ENCODE results near the gene DHX38. TPM values are rescaled to one million over a fixed set of nuclear protein-coding genes. Genes with fewer than 3 reads are reported as not detected.

Gene DHX38
- total and polyA plus RNA-seq, 7 experiments from 2014 or later: 21.6 to 113 (median 90.4) TPM

DNA sequence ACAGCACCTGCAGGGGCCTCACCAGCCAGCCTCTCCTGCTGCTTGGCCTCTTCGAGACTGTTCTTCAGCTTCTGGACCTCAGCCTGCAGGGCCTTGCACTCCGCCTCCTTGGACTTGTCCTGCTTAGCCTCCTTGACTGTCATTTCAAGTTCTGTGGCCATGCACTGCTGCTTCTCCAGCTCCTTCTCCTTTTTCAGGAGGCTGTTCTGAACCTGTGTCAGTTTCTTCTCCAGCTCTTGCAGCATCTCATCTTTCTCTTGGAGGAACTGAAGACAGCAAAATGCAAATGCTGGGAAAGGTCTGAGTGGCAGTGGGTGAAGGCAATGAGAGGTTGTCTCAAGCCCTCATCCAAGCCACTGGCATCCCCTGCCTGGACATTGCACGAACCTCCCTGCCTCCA, 39.1 kb downstream of the DHX38 start:
- Mint-ChIP-seq H3K36me3 (no peaks in the 10 kb centered on the region), H3K4me3 (no peak overlapping the region), H3K27ac (no peak overlapping the region), H3K4me1 (no peaks in the 10 kb centered on the region), H3K27me3 (peaks cover 0 to 12% (median 0%) of the 10 kb centered on the region in 5 donors), H3K9me3 (no peaks in the 10 kb centered on the region)
- POLR2A ChIA-PET: no interaction called here
- DNase-seq: no peak
- Histone ChIP-seq H3K4me1 (ENCODE audit: control insufficient read depth in 2 of 2, insufficient read depth in 2 of 2, low read length in 2 of 2) (no peaks in the 10 kb centered on the region), H3K27ac (ENCODE audit: low read depth, low read length) (no peak overlapping the region), H3K9me3 (ENCODE audit: control insufficient read depth in 2 of 3, low read length in 3 of 3) (no peaks in the 10 kb centered on the region), H3K36me3 (ENCODE audit: control insufficient read depth in 2 of 3, insufficient read depth in 3 of 3, low read length in 3 of 3) (no peaks in the 10 kb centered on the region), H3K27me3 (ENCODE audit: control insufficient read depth in 2 of 2, insufficient read depth in 2 of 2, low read length in 2 of 2) (no peaks in the 10 kb centered on the region), H3K4me3 (ENCODE audit: low read length) (no peak overlapping the region)
- intact Hi-C loops (cut with micrococcal nuclease): no loop called here
- ATAC-seq: no peak
- CTCF ChIA-PET: no interaction called here

DNA sequence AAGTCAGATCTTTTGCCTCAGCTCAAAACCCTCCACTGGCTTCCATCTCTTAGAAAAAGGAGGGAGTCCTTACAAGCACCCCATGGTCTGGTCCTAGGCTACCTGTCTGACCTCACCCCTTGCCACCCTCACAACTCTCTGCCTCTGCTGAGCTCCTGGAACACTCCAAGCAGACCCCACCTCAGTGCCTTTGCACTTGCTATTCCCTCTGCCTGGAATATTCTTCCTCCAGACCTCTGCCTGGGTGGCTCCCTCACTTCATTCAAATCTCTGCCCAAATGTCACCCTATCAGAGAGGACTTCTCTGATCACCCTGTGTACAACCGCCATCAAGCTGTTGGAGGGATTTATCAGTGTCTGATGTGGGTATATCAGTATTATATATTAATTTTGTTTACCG, 40.9 kb downstream of the DHX38 start:
- H3K36me3 ChIP-seq (ENCODE audit: control insufficient read depth in 2 of 3, insufficient read depth in 3 of 3, low read length in 3 of 3): no peaks in the 10 kb centered on the region
- ChIA-PET CTCF (no interaction called here), POLR2A (no interaction called here)
- H3K27me3 ChIP-seq (ENCODE audit: control insufficient read depth in 2 of 2, insufficient read depth in 2 of 2, low read length in 2 of 2): no peaks in the 10 kb centered on the region
- no peaks in the 10 kb centered on the region for H3K9me3 ChIP-seq (ENCODE audit: control insufficient read depth in 2 of 3, low read length in 3 of 3)
- no peaks in the 10 kb centered on the region for H3K9me3 Mint-ChIP-seq
- no peak overlapping the region for H3K27ac Mint-ChIP-seq
- DNase-seq (no peak), ATAC-seq (no peak)
- intact Hi-C loops (cut with micrococcal nuclease): no loop called here
- H3K4me3 ChIP-seq (ENCODE audit: low read length): no peak overlapping the region
- H3K4me1 Mint-ChIP-seq: no peaks in the 10 kb centered on the region
- no peaks in the 10 kb centered on the region for H3K36me3 Mint-ChIP-seq
- no peaks in the 10 kb centered on the region for H3K4me1 ChIP-seq (ENCODE audit: control insufficient read depth in 2 of 2, insufficient read depth in 2 of 2, low read length in 2 of 2)
- H3K4me3 Mint-ChIP-seq: no peak overlapping the region
- H3K27me3 Mint-ChIP-seq: peaks cover 0 to 12% (median 0%) of the 10 kb centered on the region in 5 donors
- H3K27ac ChIP-seq (ENCODE audit: low read depth, low read length): no peak overlapping the region

DNA sequence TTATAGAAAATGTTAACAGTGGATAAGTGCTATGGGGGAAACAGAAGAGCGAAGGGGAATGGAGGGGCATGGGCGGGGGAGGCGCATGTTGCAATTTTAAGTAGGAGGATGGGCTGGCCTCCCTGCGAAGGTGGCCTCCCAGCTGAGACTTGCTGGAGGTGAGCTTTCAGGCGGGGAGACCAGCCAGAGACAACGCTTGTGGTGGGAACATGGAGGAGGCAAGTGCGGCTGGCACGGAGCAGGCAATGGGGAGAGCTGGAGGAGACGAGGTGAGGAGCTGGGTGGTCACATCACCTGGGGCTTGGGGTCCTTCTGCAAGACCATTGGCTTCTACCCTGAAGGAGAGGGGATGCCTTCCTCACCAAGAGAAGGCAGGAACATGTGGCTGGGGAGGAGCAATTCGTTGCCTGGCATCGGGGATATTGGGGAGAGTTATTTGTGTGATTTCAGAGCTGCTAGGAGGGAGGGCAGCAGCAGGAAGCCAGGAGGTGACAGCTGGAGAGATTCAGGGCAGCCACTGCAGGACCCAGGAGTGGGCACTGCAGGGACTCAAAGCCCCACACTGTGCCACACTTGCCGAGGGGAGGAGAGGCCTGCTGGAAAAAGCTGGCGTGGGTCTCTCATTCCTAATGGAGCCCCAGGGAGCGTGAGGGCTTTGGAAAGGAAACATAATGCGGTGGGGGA, 43.9 kb downstream of the DHX38 start:
- H3K4me3 Mint-ChIP-seq: no peak overlapping the region
- no peaks in the 10 kb centered on the region for H3K36me3 Mint-ChIP-seq
- Histone ChIP-seq H3K4me1 (ENCODE audit: control insufficient read depth in 2 of 2, insufficient read depth in 2 of 2, low read length in 2 of 2) (no peaks in the 10 kb centered on the region), H3K9me3 (ENCODE audit: control insufficient read depth in 2 of 3, low read length in 3 of 3) (no peaks in the 10 kb centered on the region), H3K27me3 (ENCODE audit: control insufficient read depth in 2 of 2, insufficient read depth in 2 of 2, low read length in 2 of 2) (no peaks in the 10 kb centered on the region), H3K4me3 (ENCODE audit: low read length) (no peak overlapping the region), H3K27ac (ENCODE audit: low read depth, low read length) (no peak overlapping the region), H3K36me3 (ENCODE audit: control insufficient read depth in 2 of 3, insufficient read depth in 3 of 3, low read length in 3 of 3) (no peaks in the 10 kb centered on the region)
- no peaks in the 10 kb centered on the region for H3K4me1 Mint-ChIP-seq
- no peak overlapping the region for H3K27ac Mint-ChIP-seq
- ChIA-PET POLR2A (no interaction called here), CTCF (no interaction called here)
- ATAC-seq: no peak
- no peak for DNase-seq
- peaks cover 0 to 8% (median 5%) of the 10 kb centered on the region in 5 donors for H3K27me3 Mint-ChIP-seq
- H3K9me3 Mint-ChIP-seq: no peaks in the 10 kb centered on the region
- intact Hi-C loops (cut with micrococcal nuclease): no loop called here

DNA sequence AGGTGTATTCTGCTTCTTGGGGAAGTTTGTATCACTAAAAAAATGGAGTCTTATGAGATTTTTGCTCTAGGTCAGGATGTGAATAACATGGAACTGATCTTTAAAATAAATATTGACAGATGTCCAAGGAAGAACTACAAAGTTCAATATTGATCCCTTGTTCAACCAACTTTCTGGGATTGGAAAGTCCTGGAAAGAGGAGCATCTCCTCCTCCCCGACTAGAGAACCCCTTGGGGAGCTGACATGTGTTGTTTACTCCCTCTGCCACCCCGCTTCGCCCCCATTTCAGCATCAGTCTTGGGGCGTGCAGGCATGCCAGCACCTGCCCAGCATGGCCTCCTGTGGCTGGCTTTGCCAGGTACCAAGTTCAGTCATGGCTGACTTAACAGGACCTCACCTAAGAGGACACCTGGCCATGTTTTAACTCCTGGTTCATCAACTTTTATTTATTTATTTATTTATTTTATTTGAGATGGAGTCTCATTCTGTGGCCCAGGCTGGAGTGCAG, 44.5 kb downstream of the DHX38 start:
- CTCF ChIA-PET: no interaction called here
- H3K4me3 ChIP-seq (ENCODE audit: low read length): no peak overlapping the region
- no peaks in the 10 kb centered on the region for H3K36me3 ChIP-seq (ENCODE audit: control insufficient read depth in 2 of 3, insufficient read depth in 3 of 3, low read length in 3 of 3)
- ATAC-seq (no peak), DNase-seq (no peak)
- intact Hi-C loops (cut with micrococcal nuclease): no loop called here
- peaks cover 0 to 8% (median 7%) of the 10 kb centered on the region in 5 donors for H3K27me3 Mint-ChIP-seq
- H3K4me1 ChIP-seq (ENCODE audit: control insufficient read depth in 2 of 2, insufficient read depth in 2 of 2, low read length in 2 of 2): no peaks in the 10 kb centered on the region
- no peaks in the 10 kb centered on the region for H3K36me3 Mint-ChIP-seq
- no peaks in the 10 kb centered on the region for H3K9me3 ChIP-seq (ENCODE audit: control insufficient read depth in 2 of 3, low read length in 3 of 3)
- no peak overlapping the region for H3K27ac ChIP-seq (ENCODE audit: low read depth, low read length)
- no peaks in the 10 kb centered on the region for H3K4me1 Mint-ChIP-seq
- H3K9me3 Mint-ChIP-seq: no peaks in the 10 kb centered on the region
- H3K27ac Mint-ChIP-seq: no peak overlapping the region
- no peak overlapping the region for H3K4me3 Mint-ChIP-seq
- POLR2A ChIA-PET: no interaction called here
- no peaks in the 10 kb centered on the region for H3K27me3 ChIP-seq (ENCODE audit: control insufficient read depth in 2 of 2, insufficient read depth in 2 of 2, low read length in 2 of 2)

DNA sequence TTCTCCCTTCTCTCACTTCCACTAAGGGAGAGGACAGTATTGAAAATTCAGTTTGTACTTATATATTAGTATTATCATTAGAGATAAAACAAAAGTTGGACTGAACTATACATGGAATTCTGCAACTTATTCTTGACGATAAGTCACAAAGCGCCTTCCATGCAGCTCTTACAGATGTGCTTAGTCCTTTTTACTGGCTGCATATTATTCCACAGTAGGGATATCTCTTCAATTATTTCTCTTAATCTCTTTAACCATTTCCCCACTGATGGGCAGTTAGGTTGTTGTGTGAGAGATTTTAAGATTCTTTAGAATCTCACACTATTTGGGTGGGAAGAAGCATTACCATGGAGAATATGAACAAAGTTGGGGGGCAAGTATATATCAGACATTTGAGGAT, 46.3 kb downstream of the DHX38 start:
- intact Hi-C loops (cut with micrococcal nuclease): no loop called here
- H3K4me1 ChIP-seq (ENCODE audit: control insufficient read depth in 2 of 2, insufficient read depth in 2 of 2, low read length in 2 of 2): no peaks in the 10 kb centered on the region

DNA sequence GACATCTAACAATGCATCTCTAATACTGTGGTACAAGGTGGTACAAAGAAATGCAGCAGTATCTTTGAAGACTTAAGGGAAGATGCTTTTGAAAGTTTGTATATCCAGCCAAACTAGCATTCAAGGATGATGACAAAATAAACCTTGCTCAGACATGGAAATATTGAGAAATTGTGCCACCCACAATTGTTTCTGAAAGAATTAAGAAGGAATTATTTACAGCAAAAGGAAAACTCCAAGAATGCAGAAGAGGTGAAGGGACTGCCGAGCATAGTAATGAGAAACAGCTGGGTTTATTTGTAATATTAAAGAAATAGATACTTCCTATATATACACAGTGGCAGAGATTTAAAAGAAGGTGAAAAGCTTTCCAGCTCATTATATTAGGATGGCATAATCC, 48.8 kb downstream of the DHX38 start:
- intact Hi-C loops (cut with micrococcal nuclease): no loop called here
- Histone ChIP-seq H3K4me3 (ENCODE audit: low read length) (no peak overlapping the region), H3K27ac (ENCODE audit: low read depth, low read length) (no peak overlapping the region), H3K36me3 (ENCODE audit: control insufficient read depth in 2 of 3, insufficient read depth in 3 of 3, low read length in 3 of 3) (no peaks in the 10 kb centered on the region), H3K4me1 (ENCODE audit: control insufficient read depth in 2 of 2, insufficient read depth in 2 of 2, low read length in 2 of 2) (no peaks in the 10 kb centered on the region), H3K9me3 (ENCODE audit: control insufficient read depth in 2 of 3, low read length in 3 of 3) (no peaks in the 10 kb centered on the region), H3K27me3 (ENCODE audit: control insufficient read depth in 2 of 2, insufficient read depth in 2 of 2, low read length in 2 of 2) (no peaks in the 10 kb centered on the region)
- no peak for ATAC-seq
- ChIA-PET POLR2A (no interaction called here), CTCF (no interaction called here)
- H3K36me3 Mint-ChIP-seq: no peaks in the 10 kb centered on the region
- H3K4me3 Mint-ChIP-seq: no peak overlapping the region
- H3K27ac Mint-ChIP-seq: no peak overlapping the region
- H3K9me3 Mint-ChIP-seq: peaks cover 0 to 7% (median 0%) of the 10 kb centered on the region in 11 donors
- H3K27me3 Mint-ChIP-seq: peaks cover 0 to 12% (median 5%) of the 10 kb centered on the region in 5 donors
- no peak for DNase-seq
- H3K4me1 Mint-ChIP-seq: no peaks in the 10 kb centered on the region

More for the DNA sequence above, 46.3 kb downstream of the DHX38 start:
- no peak overlapping the region for H3K4me3 ChIP-seq (ENCODE audit: low read length)
- Mint-ChIP-seq H3K36me3 (no peaks in the 10 kb centered on the region), H3K27ac (no peak overlapping the region), H3K27me3 (peaks cover 0 to 9% (median 8%) of the 10 kb centered on the region in 5 donors), H3K4me1 (no peaks in the 10 kb centered on the region), H3K4me3 (no peak overlapping the region), H3K9me3 (no peaks in the 10 kb centered on the region)
- H3K9me3 ChIP-seq (ENCODE audit: control insufficient read depth in 2 of 3, low read length in 3 of 3): no peaks in the 10 kb centered on the region
- no peak overlapping the region for H3K27ac ChIP-seq (ENCODE audit: low read depth, low read length)
- ChIA-PET POLR2A (no interaction called here), CTCF (no interaction called here)
- H3K27me3 ChIP-seq (ENCODE audit: control insufficient read depth in 2 of 2, insufficient read depth in 2 of 2, low read length in 2 of 2): no peaks in the 10 kb centered on the region
- ATAC-seq: no peak
- no peak for DNase-seq
- no peaks in the 10 kb centered on the region for H3K36me3 ChIP-seq (ENCODE audit: control insufficient read depth in 2 of 3, insufficient read depth in 3 of 3, low read length in 3 of 3)

DNA sequence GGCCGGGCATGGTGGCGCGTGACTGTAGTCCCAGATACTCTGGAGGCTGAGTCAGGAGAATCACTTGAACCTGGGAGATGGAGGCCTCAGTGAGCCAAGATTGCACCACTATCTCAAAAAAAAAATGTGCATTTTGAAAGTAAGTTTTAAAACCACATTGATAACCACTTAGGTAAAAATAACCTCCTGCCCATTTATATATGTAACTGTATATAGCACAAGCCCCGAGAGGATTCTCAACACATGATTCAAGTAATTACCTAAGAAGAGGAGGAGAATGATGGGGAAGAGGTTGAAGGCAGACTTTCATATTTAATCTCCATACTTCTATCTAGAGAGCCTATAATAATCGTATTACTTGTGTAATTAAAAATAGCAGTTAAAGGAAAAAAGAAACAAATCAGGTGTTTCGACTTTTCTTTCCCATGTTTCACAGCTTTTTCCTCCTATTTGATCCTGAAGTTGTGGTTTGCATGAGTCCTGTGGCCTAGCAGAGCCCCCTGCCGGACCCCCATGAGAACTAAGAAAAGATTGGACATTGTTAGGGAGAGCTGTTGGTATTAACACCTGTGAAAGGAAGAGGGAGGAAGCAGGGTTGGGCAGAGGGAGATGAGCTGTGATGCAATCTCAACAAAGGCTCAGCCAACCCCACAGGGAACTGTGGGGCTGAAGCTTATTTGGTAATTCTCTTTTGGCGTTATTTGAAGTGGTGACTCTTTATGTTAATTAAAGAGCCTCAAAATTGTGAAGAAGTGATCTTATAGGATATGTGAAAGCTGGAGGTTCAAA, 56.2 kb downstream of the DHX38 start:
- ATAC-seq: no peak
- intact Hi-C loops (cut with micrococcal nuclease): no loop called here

More for the DNA sequence above, 56.2 kb downstream of the DHX38 start:
- Mint-ChIP-seq H3K27ac (no peak overlapping the region), H3K36me3 (no peaks in the 10 kb centered on the region), H3K4me1 (no peaks in the 10 kb centered on the region), H3K4me3 (no peak overlapping the region), H3K27me3 (peaks cover 0 to 4% (median 0%) of the 10 kb centered on the region in 5 donors), H3K9me3 (peaks cover 0 to 10% (median 3%) of the 10 kb centered on the region in 11 donors)
- ChIA-PET POLR2A (no interaction called here), CTCF (no interaction called here)
- H3K36me3 ChIP-seq (ENCODE audit: control insufficient read depth in 2 of 3, insufficient read depth in 3 of 3, low read length in 3 of 3): no peaks in the 10 kb centered on the region
- H3K27ac ChIP-seq (ENCODE audit: low read depth, low read length): no peak overlapping the region
- no peaks in the 10 kb centered on the region for H3K27me3 ChIP-seq (ENCODE audit: control insufficient read depth in 2 of 2, insufficient read depth in 2 of 2, low read length in 2 of 2)
- H3K9me3 ChIP-seq (ENCODE audit: control insufficient read depth in 2 of 3, low read length in 3 of 3): no peaks in the 10 kb centered on the region
- H3K4me3 ChIP-seq (ENCODE audit: low read length): no peak overlapping the region
- H3K4me1 ChIP-seq (ENCODE audit: control insufficient read depth in 2 of 2, insufficient read depth in 2 of 2, low read length in 2 of 2): no peaks in the 10 kb centered on the region
- no peak for DNase-seq

Data from naive thymus-derived CD4-positive, alpha-beta T cell (primary cell).